GM12873 (cell line): ENCODE data around the gene SLC38A8.

Experiments
- TF ChIP-seq, protein P1 (sequence below): IDR thresholded peaks from 2 replicates; pipeline ENCODE4 v1.5.1; 2012; ENCODE audit warnings: low read depth, mild to moderate bottlenecking, moderate library complexity, low read length, control low read depth; ENCODE audit not compliant: insufficient read depth; ENCODE audit errors: missing control alignments

The SLC38A8 gene

DNA sequence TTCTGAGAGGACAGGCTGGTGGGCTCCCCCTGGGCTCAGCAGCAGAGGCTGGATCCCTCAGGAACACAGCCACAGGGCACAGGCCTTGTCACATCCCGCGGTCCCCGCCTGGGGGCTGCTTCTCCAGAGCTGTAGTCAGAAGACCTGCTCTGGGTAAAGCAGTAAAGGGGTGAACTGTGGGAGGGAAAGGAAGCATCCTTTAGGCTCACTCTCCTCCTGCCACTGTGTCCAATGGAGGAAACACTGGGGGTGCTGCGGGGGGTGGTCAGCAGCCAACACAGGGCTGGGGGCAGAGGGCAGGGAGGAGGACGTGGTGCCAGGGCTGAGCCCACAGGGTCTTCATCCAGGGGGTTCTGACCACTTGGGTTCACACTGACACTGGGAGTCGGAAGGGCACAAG, 5.0 kb upstream of the SLC38A8 start:
- TF ChIP-seq, protein P1, sequence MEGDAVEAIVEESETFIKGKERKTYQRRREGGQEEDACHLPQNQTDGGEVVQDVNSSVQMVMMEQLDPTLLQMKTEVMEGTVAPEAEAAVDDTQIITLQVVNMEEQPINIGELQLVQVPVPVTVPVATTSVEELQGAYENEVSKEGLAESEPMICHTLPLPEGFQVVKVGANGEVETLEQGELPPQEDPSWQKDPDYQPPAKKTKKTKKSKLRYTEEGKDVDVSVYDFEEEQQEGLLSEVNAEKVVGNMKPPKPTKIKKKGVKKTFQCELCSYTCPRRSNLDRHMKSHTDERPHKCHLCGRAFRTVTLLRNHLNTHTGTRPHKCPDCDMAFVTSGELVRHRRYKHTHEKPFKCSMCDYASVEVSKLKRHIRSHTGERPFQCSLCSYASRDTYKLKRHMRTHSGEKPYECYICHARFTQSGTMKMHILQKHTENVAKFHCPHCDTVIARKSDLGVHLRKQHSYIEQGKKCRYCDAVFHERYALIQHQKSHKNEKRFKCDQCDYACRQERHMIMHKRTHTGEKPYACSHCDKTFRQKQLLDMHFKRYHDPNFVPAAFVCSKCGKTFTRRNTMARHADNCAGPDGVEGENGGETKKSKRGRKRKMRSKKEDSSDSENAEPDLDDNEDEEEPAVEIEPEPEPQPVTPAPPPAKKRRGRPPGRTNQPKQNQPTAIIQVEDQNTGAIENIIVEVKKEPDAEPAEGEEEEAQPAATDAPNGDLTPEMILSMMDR: no peak

DNA sequence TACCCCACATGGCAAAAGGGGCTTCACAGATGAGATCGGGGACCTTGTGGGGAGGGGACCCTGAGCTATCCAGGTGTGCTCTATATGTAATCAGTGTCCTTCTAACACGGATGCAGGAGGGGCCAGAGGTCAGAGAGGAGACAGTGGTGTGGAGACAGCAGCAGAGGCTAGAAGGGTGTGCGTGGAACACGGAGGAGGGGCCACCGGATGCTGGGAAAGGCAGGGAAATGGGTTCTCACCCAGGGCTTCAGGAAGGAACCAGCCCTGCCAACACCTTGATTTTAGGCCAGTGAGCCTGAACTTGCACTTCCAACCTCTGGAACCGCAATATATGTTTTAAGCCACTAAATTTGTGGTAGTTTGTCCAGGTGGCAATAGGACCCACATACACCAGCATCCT, 4.6 kb upstream of the SLC38A8 start:
- TF ChIP-seq, protein P1: no peak

DNA sequence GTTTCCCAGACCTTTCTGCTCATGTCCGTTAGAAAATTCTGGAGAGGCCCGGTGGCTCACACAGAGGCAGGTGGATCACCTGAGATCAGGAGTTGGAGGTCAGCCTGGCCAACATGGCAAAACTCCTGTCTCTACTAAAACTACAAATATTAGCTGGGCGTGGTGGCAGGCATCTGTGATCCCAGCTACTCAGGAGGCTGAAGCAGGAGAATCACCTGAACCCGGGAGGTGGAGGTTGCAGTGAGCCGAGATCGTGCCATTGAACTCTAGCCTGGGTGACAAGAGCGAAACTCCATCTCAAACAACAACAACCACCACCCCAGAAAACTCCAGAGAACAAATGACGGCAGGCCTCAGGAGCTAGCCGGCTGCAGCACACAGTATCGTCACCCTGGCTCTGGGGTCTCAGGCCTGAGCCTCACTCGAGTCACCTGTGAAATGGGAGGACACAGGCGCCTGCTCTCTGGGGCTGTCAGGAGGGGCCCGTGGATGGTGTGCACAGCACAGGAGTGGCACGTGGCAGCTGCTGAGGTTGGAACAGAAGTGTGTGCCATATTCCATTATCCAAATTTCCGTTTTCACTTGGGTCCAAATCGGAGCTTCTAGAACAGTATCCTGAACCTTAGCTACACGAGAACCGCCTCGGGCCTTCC, 3.3 kb upstream of the SLC38A8 start:
- TF ChIP-seq, protein P1: no peak

DNA sequence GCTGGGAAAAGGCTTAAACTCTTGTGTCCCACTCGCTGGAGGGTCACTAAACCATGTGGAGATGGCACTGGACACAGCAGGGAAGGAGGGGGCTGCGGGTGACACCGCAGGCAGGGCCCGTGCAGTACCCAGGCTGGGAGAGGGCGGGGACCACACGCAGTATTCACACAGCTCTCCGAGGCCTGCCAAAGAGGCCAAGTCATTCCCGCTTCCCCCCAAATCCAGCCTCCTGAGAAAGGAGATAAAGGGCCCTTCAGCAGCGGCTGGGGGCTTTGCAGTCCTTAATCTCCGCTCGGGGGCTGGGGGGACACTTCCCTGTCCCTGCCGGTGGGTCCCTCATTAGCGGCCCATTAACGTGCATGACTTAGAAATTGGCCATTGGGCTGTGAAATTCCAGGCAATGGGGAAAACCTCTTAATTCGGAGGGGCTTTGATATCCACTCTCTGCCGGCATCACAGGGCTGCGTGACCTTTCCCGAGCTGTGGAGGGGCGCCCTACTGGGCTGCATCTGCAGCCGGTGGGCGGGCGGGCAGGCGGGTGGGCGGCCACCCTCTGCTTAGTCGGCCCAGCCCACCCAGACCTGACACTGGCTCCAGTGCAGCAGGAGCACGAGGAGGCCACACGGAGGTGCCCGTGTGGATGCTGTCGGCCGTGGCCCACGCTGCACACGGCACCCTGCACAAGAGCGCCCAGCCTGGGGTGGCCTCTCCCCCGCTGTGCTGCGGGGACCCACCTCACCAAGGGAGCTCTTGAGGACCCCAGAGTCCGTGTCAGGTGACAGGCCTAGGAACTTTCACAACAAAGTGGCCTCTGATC, 2.6 kb upstream of the SLC38A8 start:
- TF ChIP-seq, protein P1: no peak

DNA sequence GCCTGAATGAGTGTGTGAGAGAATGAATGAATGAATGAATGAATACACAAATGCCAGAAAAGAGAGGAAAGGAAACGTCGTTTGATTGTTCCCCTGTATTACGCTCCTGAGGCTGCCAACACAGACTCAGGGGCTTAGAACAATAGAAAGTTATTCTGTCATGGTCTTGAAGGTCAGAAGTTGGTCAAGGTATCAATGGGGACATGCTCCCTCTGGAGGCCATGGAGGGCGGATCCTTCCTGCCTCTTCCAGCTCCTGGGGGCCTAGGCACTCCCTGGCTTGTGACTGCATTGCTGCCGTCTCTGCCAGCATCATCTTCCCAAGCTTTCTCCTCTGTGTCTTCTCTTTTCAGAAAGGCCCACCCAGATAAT, 1.5 kb upstream of the SLC38A8 start:
- TF ChIP-seq, protein P1: peak; percentile 39

DNA sequence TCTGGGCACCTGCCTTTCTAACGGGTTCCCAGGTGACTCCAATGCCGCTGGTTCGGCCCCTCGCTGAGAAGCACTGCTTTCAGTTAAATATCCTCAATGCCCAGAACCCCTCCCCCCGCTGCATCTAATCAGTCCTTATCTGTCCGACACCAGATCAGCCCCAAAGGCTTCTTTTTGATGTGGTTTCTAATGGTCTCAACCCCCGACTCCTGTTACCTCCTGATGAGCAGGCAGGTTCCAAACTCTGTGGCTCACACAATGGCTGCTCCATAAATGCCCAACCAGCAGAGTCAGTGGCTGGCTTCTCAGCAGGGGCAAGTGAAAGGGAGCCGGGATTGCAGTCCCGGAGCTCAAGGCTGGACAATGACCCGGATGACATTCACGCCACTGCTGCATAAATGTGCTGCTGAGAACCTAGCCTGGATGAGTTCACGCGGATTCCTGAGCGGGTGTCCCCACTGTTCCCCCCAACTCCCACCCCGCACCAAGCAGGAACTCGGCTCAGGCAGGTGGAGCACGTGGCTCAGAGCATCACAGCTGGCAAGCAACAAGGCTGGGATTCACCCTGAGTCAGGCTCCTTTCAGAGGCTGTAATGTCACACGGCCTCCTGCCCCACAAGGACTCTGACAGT, 1.0 kb upstream of the SLC38A8 start:
- TF ChIP-seq, protein P1: no peak

DNA sequence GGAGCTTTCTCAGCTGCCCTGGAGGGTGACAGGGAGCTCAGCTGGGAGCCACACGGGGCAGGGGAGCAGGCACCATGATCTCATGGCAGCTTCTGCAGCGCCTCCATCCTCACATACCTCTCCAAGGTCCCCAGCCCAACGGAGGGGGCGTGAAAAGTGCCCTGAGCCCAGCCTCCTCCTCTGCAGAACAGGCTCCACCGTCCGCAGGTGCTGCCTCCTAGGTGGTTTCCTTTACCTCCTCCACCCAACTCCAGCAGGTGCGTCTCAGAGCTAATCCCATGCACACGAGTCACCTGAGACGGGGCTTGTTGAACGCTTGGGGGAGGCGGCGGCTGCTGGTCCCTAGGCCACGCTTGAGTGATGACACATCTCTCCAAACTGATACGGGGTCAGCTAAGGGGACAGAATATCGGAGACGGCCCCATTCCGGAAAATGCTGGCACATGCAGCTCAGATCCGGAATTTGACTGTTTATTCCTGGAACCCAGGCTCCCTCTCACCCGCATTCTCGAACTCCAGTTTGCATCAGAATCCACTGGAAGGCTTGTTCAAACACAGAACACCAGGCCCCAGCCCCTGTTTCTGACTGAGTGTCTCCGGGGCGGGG, 387 bp upstream of the SLC38A8 start:
- TF ChIP-seq, protein P1: no peak
